Muscle layer of duodenum (tissue), 2 donors: ENCODE data around the gene CLTB.

Experiments
- H3K27ac ChIP-seq: one replicate; pipeline ENCODE4 v1.7.0; 2013; ENCODE audit warnings: mild to moderate bottlenecking, low read length
- H3K27me3 ChIP-seq: one replicate; pipeline ENCODE4 v1.7.0; 2013; ENCODE audit warnings: low read depth, mild to moderate bottlenecking, control low read depth, low read length
- H3K36me3 ChIP-seq, 2 donors: one replicate each; pipeline ENCODE4 v1.7.0; 2013; ENCODE audit warnings: low read length in 2 of 2, control low read depth in 1 of 2, mild to moderate bottlenecking in 1 of 2; ENCODE audit not compliant: insufficient read depth in 2 of 2, control insufficient read depth in 1 of 2
- H3K4me1 ChIP-seq, 2 donors: one replicate each; pipeline ENCODE4 v1.7.0; 2013; ENCODE audit warnings: low read length in 2 of 2, mild to moderate bottlenecking in 2 of 2, control low read depth in 1 of 2, moderate library complexity in 1 of 2; ENCODE audit not compliant: insufficient read depth in 2 of 2, control insufficient read depth in 1 of 2
- H3K4me3 ChIP-seq, 2 donors: one replicate each; pipeline ENCODE4 v1.7.0; 2013; ENCODE audit warnings: low read length in 2 of 2, low read depth in 1 of 2, mild to moderate bottlenecking in 1 of 2
- H3K9me3 ChIP-seq, 2 donors: one replicate each; pipeline ENCODE4 v1.7.0; 2013; ENCODE audit warnings: low read length in 2 of 2, control low read depth in 1 of 2, mild to moderate bottlenecking in 1 of 2; ENCODE audit not compliant: control insufficient read depth in 1 of 2
- donor health status: healthy.

CLTB gene

GRCh38 chr5:176400382-176401156 is 15.8 kb downstream of the CLTB start:
- Histone ChIP-seq H3K27ac (peak overlapping the region; percentile 51), H3K4me1 (peaks cover 0 to 4% of the 10 kb centered on the region in 2 donors), H3K9me3 (no peaks in the 10 kb centered on the region), H3K36me3 (peaks cover 15 to 25% of the 10 kb centered on the region in 2 donors), H3K27me3 (no peaks in the 10 kb centered on the region), H3K4me3 (no peak overlapping the region)

GRCh38 chr5:176397736-176398420 is 18.5 kb downstream of the CLTB start:
- peaks cover 25 to 27% of the 10 kb centered on the region in 2 donors for H3K36me3 ChIP-seq

DNA sequence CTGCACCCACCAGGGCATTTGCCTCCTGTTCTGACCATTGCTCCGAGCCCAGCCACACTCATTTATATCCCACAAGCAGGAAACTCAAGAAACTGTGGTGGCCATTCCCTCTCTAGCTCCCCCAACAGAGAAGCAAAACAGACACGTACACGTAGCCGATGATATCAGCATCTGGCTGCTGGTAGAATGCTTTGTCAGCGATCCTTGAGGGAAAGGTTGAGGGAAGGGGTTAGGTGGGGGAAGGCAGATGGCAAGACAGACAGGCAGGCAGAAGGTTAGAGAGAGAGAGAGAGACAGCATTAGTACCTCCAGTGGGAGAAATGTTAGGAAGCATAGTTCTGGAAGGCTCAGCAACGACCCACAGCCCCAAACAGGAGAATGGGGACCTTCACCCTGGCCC is 20.0 kb downstream of the CLTB start:
- H3K27me3 ChIP-seq: no peaks in the 10 kb centered on the region
- H3K9me3 ChIP-seq: no peaks in the 10 kb centered on the region
- H3K27ac ChIP-seq: no peak overlapping the region
- H3K4me1 ChIP-seq: no peaks in the 10 kb centered on the region
- H3K4me3 ChIP-seq: no peak overlapping the region
- peaks cover 27 to 40% of the 10 kb centered on the region in 2 donors for H3K36me3 ChIP-seq

More at GRCh38 chr5:176397736-176398420, 18.5 kb downstream of the CLTB start:
- no peak overlapping the region for H3K4me3 ChIP-seq
- peaks cover 0 to 4% of the 10 kb centered on the region in 2 donors for H3K4me1 ChIP-seq
- H3K9me3 ChIP-seq: no peaks in the 10 kb centered on the region
- H3K27me3 ChIP-seq: no peaks in the 10 kb centered on the region
- no peak overlapping the region for H3K27ac ChIP-seq

DNA sequence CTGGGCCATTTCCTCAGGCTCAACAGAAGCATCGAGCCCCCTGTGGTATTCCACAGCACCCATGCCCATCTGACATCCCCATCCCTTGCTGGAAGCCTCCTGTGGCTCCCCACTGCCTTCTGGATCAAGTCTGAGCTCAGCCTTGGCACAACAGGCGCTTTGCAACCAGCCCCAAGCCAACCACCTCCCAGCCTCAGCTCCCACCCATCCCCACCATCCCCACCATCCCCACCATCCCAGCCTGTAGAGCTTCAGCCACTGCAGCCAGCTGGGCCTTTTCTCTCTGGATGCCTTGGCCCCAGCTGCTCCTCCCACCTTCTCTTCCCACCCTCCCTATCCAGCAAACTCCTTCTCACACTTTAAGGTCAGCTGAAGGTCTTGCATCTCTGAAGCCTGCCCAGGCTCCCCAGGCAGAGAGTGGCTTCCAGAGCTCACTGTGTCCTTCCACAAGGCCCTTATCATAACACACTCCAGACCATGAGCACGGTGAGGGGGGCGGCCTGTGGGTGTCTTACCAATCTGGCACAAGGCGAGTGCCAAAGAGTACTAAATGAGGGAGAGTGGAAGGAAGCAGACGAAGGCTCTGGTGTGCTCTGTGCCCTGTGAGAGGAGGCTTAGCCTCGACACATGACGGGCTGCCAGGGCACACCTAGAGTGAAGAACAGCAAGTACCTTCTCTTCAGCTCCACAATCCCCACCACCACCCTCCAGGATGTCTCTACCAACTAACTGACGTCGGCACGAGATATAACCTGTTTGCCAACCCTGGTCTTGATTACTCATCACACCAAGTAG is 21.3 kb downstream of the CLTB start:
- no peaks in the 10 kb centered on the region for H3K9me3 ChIP-seq
- H3K27me3 ChIP-seq: no peaks in the 10 kb centered on the region
- H3K4me1 ChIP-seq: peaks cover 0 to 2% of the 10 kb centered on the region in 2 donors
- no peak overlapping the region for H3K27ac ChIP-seq
- peaks cover 33 to 49% of the 10 kb centered on the region in 2 donors for H3K36me3 ChIP-seq
- H3K4me3 ChIP-seq: no peak overlapping the region

GRCh38 chr5:176394096-176394495 is 22.2 kb downstream of the CLTB start:
- Histone ChIP-seq H3K36me3 (peaks cover 31 to 49% of the 10 kb centered on the region in 2 donors), H3K4me3 (no peak overlapping the region), H3K9me3 (no peaks in the 10 kb centered on the region), H3K4me1 (peaks cover 0 to 8% of the 10 kb centered on the region in 2 donors), H3K27me3 (no peaks in the 10 kb centered on the region), H3K27ac (no peak overlapping the region)

GRCh38 chr5:176392526-176392925 is 23.8 kb downstream of the CLTB start:
- H3K4me1 ChIP-seq: peaks cover 0 to 16% of the 10 kb centered on the region in 2 donors
- no peak overlapping the region for H3K27ac ChIP-seq
- H3K36me3 ChIP-seq: peaks cover 28 to 43% of the 10 kb centered on the region in 2 donors
- no peaks in the 10 kb centered on the region for H3K9me3 ChIP-seq
- no peaks in the 10 kb centered on the region for H3K27me3 ChIP-seq
- H3K4me3 ChIP-seq: no peak overlapping the region

DNA sequence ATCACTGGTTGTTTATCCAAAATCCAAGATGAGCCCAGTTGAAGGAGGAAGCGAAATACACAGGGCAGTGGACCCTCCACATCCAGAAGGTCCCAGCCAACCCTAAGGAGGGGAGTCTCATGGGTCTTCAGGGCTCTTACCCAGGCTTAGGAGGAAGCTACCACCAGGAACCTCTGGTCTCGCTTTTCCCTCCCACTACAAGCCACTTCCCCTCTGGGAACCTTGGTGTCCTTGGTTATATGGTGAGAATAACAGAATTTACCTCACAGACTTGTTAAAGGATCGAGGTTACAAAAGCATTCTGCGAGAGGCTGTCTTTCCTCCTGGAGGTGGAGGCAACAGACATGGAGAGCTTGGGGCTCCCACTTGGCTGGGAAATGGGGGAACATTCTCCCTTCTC is 24.3 kb downstream of the CLTB start:
- peaks cover 28 to 38% of the 10 kb centered on the region in 2 donors for H3K36me3 ChIP-seq
- H3K27ac ChIP-seq: no peak overlapping the region
- H3K27me3 ChIP-seq: no peaks in the 10 kb centered on the region
- H3K4me3 ChIP-seq: no peak overlapping the region
- H3K9me3 ChIP-seq: no peaks in the 10 kb centered on the region
- peaks cover 0 to 21% of the 10 kb centered on the region in 2 donors for H3K4me1 ChIP-seq

DNA sequence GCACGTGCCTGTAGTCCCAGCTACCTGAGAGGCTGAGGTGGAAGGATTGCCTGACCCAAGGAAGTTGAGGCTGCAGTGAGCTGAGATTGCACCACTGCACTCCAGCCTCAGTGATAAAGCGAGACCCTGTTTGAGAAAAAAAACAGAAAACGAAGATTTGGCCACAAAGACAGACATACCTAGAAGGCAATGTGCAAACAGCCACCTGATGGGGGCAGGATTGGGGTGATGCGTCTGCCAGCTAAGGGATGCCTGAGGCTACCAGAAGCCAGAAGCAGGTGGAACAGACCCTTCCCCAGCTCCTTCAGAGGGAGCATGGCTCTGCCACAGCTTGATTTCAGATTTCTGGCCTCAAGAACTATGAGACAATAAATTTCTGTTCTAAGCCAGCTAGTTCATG is 24.9 kb downstream of the CLTB start:
- Histone ChIP-seq H3K4me1 (peaks cover 0 to 21% of the 10 kb centered on the region in 2 donors), H3K27me3 (no peaks in the 10 kb centered on the region), H3K4me3 (no peak overlapping the region), H3K36me3 (peaks cover 25 to 38% of the 10 kb centered on the region in 2 donors), H3K27ac (no peak overlapping the region), H3K9me3 (no peaks in the 10 kb centered on the region)

DNA sequence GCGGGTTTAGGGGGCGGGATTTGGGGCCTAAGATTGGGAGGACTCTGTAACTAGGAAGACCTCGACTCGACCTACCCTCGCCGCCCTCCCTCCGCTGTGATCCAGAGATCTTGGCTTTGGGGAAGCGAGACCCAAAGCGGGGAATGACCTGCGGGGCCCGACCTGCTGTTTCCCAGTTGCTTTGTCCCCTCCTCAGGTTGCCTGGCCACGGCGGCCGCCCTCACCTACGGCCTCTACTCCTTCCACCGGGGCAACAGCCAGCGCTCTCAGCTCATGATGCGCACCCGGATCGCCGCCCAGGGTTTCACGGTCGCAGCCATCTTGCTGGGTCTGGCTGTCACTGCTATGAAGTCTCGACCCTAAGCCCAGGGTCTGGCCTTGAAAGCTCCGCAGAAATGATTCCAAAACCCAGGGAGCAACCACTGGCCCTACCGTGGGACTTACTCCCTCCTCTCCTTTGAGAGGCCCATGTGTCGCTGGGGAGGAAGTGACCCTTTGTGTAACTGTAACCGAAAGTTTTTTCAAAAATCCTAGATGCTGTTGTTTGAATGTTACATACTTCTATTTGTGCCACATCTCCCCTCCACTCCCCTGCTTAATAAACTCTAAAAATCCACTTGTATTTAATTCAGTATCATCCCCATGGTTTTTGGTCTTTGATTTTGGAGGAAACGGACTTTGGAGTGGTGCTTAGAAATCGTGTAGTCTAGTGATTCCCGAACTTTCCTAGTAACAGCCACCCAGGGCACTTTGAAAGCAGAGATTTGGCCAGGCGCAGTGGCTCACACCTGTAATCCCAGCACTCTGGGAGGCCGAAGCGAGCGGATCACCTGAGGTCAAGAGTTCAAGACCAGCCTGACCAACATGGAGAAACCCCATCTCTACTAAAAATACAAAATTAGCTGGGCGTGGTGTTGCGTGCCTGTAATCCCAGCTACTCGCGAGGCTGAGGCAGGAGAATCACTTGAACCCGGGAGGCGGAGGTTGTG is 26.9 kb downstream of the CLTB start:
- Histone ChIP-seq H3K36me3 (peaks cover 32 to 50% of the 10 kb centered on the region in 2 donors), H3K27me3 (no peaks in the 10 kb centered on the region), H3K9me3 (no peaks in the 10 kb centered on the region), H3K4me1 (peaks cover 0 to 21% of the 10 kb centered on the region in 2 donors), H3K4me3 (peak overlapping the region; percentile 91 to 97), H3K27ac (peak overlapping the region; percentile 98)

- Histone ChIP-seq H3K4me1 (peaks cover 0 to 21% of the 10 kb centered on the region in 2 donors), H3K27ac (peak within 1 kb of the TSS; percentile 98), H3K4me3 (peak within 1 kb of the TSS; percentile 91 to 97), H3K27me3 (no peaks in the 10 kb centered on the region), H3K36me3 (peaks cover 34 to 50% of the 10 kb centered on the region in 2 donors), H3K9me3 (no peaks in the 10 kb centered on the region)
Measured at GRCh38 chr5:176388444-176389134, 27.8 kb downstream of the CLTB start, which contains the start of the genes HIGD2A and NOP16. TSS of gene HIGD2A (plus strand) at chr5:176388751. CDS start at chr5:176388820, 69 bp downstream. TSS of gene NOP16 (minus strand) at chr5:176388598. CDS start at chr5:176388539, 59 bp downstream.
